Measurements from ENCODE around the gene MXRA7.

Gene MXRA7

GRCh38 chr17:76689859-76690258 lies 20.9 kb downstream of the MXRA7 start:
- ChIA-PET CTCF (interaction anchor here (1.6 kb wide), 1 partner anchor 9 kb away, joined by 12 read pairs; no protein-coding TSS in a partner anchor), POLR2A (no interaction called here)
- no peak for DNase-seq (ENCODE audit: extremely low spot score)
- no peak for TF ChIP-seq CTCF (IDR thresholded peaks at IDR 0.05; ENCODE audit: control extremely low read depth, extremely low read depth, low read depth, missing control alignments)

- TF ChIP-seq CTCF (IDR thresholded peaks at IDR 0.05; ENCODE audit: control extremely low read depth, extremely low read depth, low read depth, missing control alignments): no peak
- ChIA-PET POLR2A (no interaction called here), CTCF (interaction anchor here (1.0 to 1.2 kb wide), 2 partner anchors 9 to 26 kb away, joined by 3 read pairs; no protein-coding TSS in a partner anchor)
- DNase-seq (ENCODE audit: extremely low spot score): no peak
Measured at GRCh38 chr17:76688165-76688622, 22.6 kb downstream of the MXRA7 start.

GRCh38 chr17:76687298-76688164 lies 23.2 kb downstream of the MXRA7 start:
- no peak for DNase-seq (ENCODE audit: extremely low spot score)
- ChIA-PET CTCF (interaction anchor here (0.9 to 1.2 kb wide), 2 partner anchors 10 to 63 kb away, joined by 3 read pairs; no protein-coding TSS in a partner anchor), POLR2A (no interaction called here)
- TF ChIP-seq CTCF (IDR thresholded peaks at IDR 0.05; ENCODE audit: control extremely low read depth, extremely low read depth, low read depth, missing control alignments): no peak

GRCh38 chr17:76686538-76687297 lies 24.0 kb downstream of the MXRA7 start:
- no peak for DNase-seq (ENCODE audit: extremely low spot score)
- ChIA-PET CTCF (interaction anchor here (0.9 to 1.7 kb wide), 3 partner anchors 10 to 62 kb away, joined by 3 to 4 read pairs (median 3); no protein-coding TSS in a partner anchor), POLR2A (no interaction called here)
- TF ChIP-seq CTCF (IDR thresholded peaks at IDR 0.05; ENCODE audit: control extremely low read depth, extremely low read depth, low read depth, missing control alignments): no peak

- no peak for TF ChIP-seq CTCF (IDR thresholded peaks at IDR 0.05; ENCODE audit: control extremely low read depth, extremely low read depth, low read depth, missing control alignments)
- no peak for DNase-seq (ENCODE audit: extremely low spot score)
- ChIA-PET POLR2A (no interaction called here), CTCF (interaction anchor here (0.9 to 1.7 kb wide), 3 partner anchors 12 to 129 kb away, joined by 3 to 4 read pairs (median 3); no protein-coding TSS in a partner anchor)
Measured at GRCh38 chr17:76685846-76686245, 24.9 kb downstream of the MXRA7 start.

- no peak for DNase-seq (ENCODE audit: extremely low spot score)
- ChIA-PET POLR2A (no interaction called here), CTCF (interaction anchor here (0.9 to 1.7 kb wide), 5 partner anchors 12 to 128 kb away, joined by 3 to 4 read pairs (median 3); no protein-coding TSS in a partner anchor)
- TF ChIP-seq CTCF (IDR thresholded peaks at IDR 0.05; ENCODE audit: control extremely low read depth, extremely low read depth, low read depth, missing control alignments): no peak
Measured at GRCh38 chr17:76685366-76685765, 25.4 kb downstream of the MXRA7 start.
